Inferior parietal cortex (tissue), 1 donor: ENCODE results near the gene FGF18.
"Not testable (repeated sequence)": the region's sequence is repeated elsewhere in the genome, so short reads cannot be mapped to it uniquely, and the experiment has no call there.

Experiments used
- DNase-seq: peaks from one replicate; pipeline ENCODE4 v3.0.0-alpha.2; 2016; ENCODE audit errors: extremely low spot score

FGF18 gene

GRCh38 chr5:171400169-171400568, 19.3 kb upstream of the FGF18 start:
- DNase-seq: no peak

DNA sequence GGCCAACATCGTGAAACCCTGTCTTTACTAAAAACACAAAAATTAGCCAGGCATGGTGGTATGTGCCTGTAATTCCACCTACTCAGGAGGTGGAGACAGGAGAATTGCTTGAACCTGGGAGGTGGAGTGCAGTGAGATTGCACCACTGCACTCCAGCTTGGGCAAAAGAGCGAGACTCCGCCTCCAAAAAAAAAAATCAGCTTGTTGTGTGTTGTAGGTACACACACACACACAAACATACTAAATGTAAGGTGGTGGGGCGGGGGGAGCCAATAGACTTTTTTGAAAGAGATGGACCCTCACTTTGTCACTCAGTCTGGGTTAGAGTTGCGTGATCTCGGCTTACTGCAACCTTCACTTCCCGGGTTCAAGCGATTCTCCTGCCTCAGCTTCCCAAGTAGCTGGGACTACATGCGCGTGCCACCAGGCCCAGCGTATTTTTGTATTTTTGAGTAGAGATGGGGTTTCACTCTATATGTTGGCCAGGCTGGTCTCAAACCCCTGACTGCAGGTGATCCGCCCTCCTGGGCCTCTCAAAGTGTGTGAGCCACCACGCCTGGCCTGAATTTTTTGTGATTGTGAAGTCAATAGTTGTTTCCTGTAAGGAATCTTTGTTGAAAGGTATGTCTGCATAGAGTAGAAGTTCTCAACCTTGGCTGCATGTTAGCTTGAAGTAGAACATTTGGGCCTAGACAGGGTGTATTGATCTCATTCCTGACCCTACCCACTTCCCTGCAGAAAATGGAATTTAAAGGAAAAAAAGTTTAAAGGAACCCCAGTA, 18.1 kb upstream of the FGF18 start:
- DNase-seq: no peak

DNA sequence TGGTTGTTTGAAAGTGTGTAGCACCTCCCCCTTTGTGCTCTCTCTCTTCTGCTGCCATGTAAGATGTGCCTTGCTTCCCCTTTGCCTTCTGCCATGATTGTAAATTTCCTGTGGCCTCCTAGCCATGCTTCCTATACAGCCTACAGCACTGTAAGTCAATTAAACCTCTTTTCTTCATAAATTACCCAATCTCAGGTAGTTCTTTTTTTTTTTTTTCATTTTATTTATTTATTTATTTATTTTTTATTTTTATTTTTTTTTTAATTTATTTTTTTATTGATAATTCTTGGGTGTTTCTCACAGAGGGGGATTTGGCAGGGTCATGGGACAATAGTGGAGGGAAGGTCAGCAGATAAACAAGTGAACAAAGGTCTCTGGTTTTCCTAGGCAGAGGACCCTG, 16.7 kb upstream of the FGF18 start:
- DNase-seq: not testable (repeated sequence)

DNA sequence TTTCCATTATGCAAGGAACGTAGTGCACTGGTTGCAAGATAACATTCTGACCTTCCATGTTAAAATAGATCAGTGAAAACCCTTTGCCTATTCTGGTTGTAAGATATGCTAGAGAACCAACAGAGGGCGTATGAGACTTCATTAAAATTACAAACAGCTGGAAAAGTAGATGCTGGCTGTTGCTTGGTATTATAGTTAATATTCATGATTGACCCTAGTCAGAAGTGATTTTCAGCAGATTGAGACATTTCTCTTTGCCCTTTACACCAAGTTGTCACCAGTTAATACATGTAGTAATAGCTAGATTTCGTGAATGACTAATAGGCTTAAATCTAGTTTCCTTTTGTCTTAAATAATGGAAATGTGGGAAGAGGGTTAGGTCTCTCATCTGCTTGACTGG, 13.8 kb upstream of the FGF18 start:
- no peak for DNase-seq

GRCh38 chr5:171407234-171407633, 12.2 kb upstream of the FGF18 start:
- no peak for DNase-seq

- no peak for DNase-seq
These were observed 10.0 kb upstream of the FGF18 start for GRCh38 chr5:171409164-171410136.

GRCh38 chr5:171410181-171410580, 9.3 kb upstream of the FGF18 start:
- DNase-seq: no peak

DNA sequence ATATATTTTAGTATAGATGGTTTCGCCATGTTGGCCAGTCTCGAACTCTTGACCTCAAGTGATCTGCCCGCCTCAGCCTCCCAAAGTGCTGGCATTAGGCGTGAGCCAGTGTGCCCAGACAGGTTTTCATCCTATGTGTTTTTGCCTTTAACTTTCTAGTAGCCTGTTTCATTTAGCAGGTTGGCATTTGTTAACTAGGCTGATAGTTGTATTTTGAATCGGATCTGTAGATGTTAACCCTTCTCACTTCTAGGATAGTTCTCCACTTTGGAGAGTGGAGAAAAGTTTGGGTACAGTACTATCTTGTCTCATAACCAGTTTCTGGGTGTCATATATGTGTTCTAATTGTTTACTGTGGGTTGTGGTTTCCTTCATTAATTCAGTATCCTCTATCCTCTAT, 7.3 kb upstream of the FGF18 start:
- no peak for DNase-seq

GRCh38 chr5:171413153-171413910, 6.1 kb upstream of the FGF18 start:
- no peak for DNase-seq

- not testable (repeated sequence) for DNase-seq
These were observed 5.5 kb upstream of the FGF18 start for GRCh38 chr5:171413993-171414392.

GRCh38 chr5:171415115-171415730, 4.2 kb upstream of the FGF18 start:
- no peak for DNase-seq

DNA sequence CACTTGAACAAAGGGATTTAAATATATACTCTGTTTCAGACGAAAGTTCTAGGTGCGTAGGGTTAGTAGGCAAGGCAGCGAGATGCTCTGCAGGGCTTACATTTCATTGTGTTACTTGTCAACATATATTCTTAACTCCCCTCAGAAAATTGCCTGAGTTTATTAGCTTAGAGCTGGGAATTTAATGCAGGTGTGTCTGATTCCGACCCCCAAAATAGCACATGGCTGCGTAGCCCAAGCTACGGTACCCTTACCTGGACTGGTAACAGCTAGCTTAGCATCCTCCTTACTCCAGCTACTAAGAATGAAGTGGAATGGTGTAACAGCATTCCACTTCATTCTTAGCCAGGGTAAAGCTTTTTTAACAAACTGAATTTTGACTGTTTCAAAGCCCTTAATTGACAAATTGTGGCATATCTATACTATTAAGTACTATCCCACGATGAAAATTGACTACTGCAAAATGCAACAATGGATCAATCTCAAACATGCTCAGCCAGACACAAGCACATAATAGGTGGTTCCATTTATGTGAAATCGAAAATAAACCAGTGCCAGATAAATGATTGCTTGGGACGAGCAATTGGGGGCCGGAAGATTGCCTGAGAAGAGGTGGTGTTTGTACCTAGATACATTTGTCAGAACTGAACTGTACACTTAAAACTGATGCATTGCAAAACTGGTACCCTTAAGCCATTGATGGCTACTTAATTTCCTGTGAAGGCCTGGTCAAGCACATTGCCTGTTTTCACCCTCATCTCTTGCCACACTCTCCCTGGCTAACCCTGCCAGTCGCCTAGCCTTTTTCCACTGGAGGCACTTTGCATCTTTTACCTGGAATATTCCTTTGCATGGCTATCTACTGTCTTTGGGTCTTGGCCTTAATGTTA, 3.0 kb upstream of the FGF18 start:
- no peak for DNase-seq

DNA sequence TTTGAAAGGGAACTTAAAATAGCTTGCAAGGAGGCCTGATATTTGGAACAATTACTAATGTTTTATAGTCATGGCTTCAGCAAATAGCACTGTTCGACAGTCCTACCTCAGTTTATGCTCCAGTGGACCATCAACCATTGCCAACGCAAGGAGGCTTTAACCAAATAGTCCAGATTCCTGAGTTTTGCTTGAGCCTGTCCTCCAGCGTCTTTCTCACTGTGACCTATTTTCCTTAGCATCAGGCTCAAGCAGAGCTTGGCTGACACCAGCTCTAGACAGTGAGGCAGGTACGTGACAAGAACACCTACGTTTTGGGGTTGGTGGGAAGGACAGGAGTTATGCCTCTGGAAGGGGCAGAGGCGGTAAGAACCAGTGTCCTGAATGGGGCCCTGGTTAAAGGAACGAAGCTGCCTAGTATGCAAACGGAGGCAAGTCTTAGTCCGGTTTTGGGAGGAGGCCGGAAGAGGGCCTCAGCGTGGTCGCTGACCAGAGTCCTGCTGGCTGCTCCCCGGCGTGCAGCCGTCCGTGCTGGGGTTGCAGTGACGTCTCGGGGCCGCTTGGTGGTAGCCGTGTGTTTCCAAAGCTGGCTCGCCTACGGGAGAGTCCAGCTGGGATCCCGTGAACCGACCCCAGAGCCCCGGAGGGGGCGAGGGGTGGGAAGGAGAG, 998 bp upstream of the FGF18 start:
- peak; percentile 64 for DNase-seq

DNA sequence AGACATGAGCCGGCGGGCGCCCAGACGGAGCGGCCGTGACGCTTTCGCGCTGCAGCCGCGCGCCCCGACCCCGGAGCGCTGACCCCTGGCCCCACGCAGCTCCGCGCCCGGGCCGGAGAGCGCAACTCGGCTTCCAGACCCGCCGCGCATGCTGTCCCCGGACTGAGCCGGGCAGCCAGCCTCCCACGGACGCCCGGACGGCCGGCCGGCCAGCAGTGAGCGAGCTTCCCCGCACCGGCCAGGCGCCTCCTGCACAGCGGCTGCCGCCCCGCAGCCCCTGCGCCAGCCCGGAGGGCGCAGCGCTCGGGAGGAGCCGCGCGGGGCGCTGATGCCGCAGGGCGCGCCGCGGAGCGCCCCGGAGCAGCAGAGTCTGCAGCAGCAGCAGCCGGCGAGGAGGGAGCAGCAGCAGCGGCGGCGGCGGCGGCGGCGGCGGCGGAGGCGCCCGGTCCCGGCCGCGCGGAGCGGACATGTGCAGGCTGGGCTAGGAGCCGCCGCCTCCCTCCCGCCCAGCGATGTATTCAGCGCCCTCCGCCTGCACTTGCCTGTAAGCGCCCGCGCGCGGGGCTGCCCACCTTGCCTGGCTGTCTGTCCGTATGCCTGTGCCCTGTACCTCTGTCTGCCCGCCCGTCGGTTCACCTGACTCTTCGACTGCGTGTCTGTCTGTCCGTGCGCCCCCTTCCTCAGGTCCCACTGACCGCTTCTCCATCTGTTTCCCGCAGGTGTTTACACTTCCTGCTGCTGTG, 412 bp downstream of the FGF18 start:
- DNase-seq: no peak

DNA sequence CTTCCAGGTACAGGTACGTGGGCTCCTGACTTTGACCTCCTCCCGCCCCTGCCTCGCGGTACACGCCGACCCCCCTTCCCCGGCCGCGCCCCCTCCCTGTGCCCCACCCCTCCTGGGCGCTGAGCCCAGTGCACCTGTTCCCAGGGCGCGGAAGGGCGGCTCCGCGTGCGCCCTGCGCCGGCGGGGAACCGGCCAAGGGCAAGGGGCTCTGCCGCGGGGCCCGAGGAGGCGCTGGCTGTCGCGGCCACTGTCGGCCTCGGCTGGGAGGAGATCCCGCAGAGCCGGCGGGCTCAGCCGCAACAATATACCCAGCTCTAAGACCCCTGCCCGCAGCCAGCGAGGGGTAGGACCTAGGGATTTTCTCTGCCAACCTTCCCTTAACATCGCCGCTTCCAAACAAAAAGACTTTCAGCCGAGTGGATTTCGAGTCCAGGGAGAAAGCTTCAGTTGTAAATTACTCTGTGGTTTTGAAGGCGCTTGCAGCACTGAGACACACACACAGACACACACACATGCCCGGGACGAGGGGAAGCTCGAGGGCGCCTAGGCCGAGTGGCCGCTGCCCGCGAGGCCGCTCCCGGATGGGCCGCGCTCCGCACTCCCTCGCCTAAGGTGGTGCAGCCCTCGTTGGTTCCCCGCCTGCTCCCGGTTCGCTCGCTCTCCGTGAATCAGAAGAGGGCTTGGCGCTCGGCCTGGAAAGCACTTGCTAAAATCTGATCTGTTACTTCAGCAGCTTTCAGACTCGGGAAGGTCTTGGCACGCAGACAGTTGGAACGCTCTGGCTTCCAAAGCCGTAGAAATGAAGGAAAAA, 1.2 kb downstream of the FGF18 start:
- peak; percentile 62 for DNase-seq

DNA sequence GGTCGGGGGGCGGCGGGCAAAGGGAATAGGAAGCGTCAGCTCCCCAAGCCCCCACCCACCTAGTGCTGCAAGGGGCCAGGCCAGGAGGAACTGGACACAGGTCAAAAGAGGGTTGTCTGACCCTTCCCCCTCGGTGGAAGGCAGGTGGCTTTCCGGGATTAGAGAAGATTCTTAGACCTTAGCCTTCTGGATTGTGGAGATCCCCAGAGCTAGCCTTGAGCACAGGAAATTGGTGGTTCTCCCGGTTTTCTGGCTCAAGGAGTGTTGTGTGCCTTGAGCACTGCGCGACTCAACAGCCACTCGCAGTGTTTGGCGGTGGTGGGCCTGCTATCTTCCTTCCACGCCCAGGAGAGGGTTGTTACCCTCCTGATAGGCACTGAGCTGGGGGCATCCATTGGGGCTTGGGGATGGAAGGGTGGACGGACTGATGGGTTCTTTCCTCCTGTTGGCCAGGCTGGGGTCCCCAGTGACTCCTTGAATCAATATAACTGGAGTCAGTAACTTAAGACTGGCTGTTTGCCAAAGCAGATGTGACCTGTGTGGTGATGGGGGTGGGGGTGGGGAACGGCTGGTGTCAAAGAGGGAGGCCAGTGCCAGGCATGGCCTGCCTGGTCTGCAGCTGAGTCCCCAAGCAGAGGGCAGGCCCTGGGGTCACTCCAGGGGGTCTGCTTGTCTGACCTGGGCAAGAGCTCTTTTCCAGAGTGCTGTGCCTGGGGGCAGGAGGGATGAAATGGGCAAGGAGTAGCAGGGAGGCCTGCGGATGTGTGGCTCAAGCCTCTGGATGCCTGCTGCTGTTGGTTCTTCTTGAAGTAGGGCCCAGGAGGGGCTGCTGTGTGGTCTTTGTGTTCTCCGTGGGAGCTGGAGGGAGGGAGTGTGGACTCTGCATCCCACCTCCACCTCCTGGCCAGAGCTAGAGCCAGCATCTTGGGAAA, 2.1 kb downstream of the FGF18 start:
- no peak for DNase-seq

DNA sequence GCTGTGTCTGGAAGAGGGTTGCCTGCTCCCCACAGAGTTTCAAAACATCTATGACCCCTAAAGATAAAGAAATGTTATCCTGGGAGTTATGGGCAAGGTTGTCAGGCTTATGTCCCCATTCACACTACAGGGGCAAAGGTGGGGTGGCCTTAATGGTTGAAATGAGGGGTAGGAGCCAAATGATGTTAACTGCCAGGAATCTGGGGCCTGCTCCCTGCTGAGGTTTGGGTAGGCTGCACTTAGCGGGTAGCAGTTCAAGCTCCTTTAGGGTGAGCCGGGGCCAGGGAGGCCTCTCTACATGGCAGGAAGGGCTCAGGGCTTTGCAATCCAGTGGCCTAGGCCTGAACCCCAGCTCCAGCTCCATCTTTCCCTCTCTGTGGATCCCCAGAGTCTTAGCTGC, 3.0 kb downstream of the FGF18 start:
- no peak for DNase-seq
